Gastroesophageal sphincter (tissue), 4 donors: Measurements from ENCODE around the gene SMIM7. TPM values are rescaled to one million over a fixed set of nuclear protein-coding genes. Genes with fewer than 3 reads are reported as not detected.

Experiments
- ATAC-seq: fragments of 150-250 bp; one replicate; pipeline ENCODE4 v1.9.1; 2016; ENCODE audit warnings: mild to moderate bottlenecking, moderate library complexity
- H3K27ac ChIP-seq, 4 donors: fragments of 200-600 bp; sonication (generic) in 3 of 4; 1 replicate in 3 of 4; 2 replicates in 1 of 4; pipeline ENCODE4 v1.5.1; 2016 to 2019
- H3K27me3 ChIP-seq: fragments of 200-600 bp; sonication (generic); one replicate; pipeline ENCODE4 v1.5.1; 2019
- H3K36me3 ChIP-seq, 2 donors: fragments of 200-600 bp; sonication (generic); one replicate each; pipeline ENCODE4 v1.5.1; 2019; ENCODE audit warnings: control low read depth in 1 of 2
- H3K4me1 ChIP-seq, 3 donors: fragments of 200-600 bp; sonication (generic); 1 replicate in 2 of 3; 2 replicates in 1 of 3; pipeline ENCODE4 v1.5.1; 2016 to 2019; ENCODE audit warnings: control low read depth in 2 of 3
- H3K4me3 ChIP-seq, 2 donors: fragments of 200-600 bp; sonication (generic); one replicate each; pipeline ENCODE4 v1.5.1; 2019; ENCODE audit warnings: mild to moderate bottlenecking in 1 of 2, moderate library complexity in 1 of 2
- H3K9me3 ChIP-seq, 3 donors: fragments of 200-600 bp; sonication (generic); one replicate each; pipeline ENCODE4 v1.5.1; 2017 to 2019; ENCODE audit warnings: control low read depth in 2 of 3
- CTCF ChIP-seq, 4 experiments: fragments of 200-600 bp in 2 of 4; fragments of 450-650 bp in 2 of 4; sonication (generic) in 1 of 4; IDR thresholded peaks; one replicate each; pipeline ENCODE4 v1.5.1; 2017 to 2019; ENCODE audit warnings: antibody characterized with exemption in 4 of 4, mild to moderate bottlenecking in 2 of 4, moderate library complexity in 2 of 4
- EP300 ChIP-seq: sonication (generic); formaldehyde crosslinking; IDR thresholded peaks from one replicate; pipeline ENCODE4 v1.6.1; 2017; ENCODE audit warnings: antibody characterized with exemption, mild to moderate bottlenecking
- POLR2A ChIP-seq, 2 donors: fragments of 450-650 bp; IDR thresholded peaks; one replicate each; pipeline ENCODE4 v1.6.1; 2017; ENCODE audit warnings: antibody characterized with exemption in 2 of 2, mild to moderate bottlenecking in 2 of 2, moderate library complexity in 1 of 2
- POLR2AphosphoS5 ChIP-seq: sonication (generic); formaldehyde crosslinking; IDR thresholded peaks from one replicate; pipeline ENCODE4 v1.6.1; 2017; ENCODE audit warnings: antibody characterized with exemption
- WGBS, 2 donors: methylation state at CpG; one replicate each; pipeline ENCODE4 v1.1.5; 2018; ENCODE audit warnings: low coverage in 1 of 2; 5-methylcytosine and 5-hydroxymethylcytosine counted together
- total RNA-seq, 4 donors: library from RNA; depleted of rRNA; stranded (reverse); fragments of >200 nt; gene quantifications; one replicate each; pipeline ENCODE4 v1.1.0, GENCODE V29; 2016

The SMIM7 gene
- total RNA-seq, 4 donors from 2014 or later: 73.4 to 112 (median 86.0) TPM

- H3K36me3 ChIP-seq: no peaks in the 10 kb centered on the region
- peaks cover 0 to 51% (median 18%) of the 10 kb centered on the region in 3 donors for H3K4me1 ChIP-seq
- TF ChIP-seq POLR2AphosphoS5 (no peak), POLR2A (IDR thresholded peaks at IDR 0.05) (no peak), EP300 (no peak), CTCF (IDR thresholded peaks at IDR 0.05) (peak in 1 of 4 experiments; percentile 41)
- no peaks in the 10 kb centered on the region for H3K9me3 ChIP-seq
- no peak for ATAC-seq
- H3K27me3 ChIP-seq: no peaks in the 10 kb centered on the region
- no peak overlapping the region for H3K4me3 ChIP-seq
- 45 to 50% methylated on average over 4 to 7 of the region's 8 CpGs for WGBS, 2 donors
- H3K27ac ChIP-seq: peak overlapping the region in 3 of 4 donors; percentile 18 to 81 (median 33)
These were observed 54.4 kb downstream of the SMIM7 start for GRCh38 chr19:16605553-16605994.

GRCh38 chr19:16605115-16605514, 54.8 kb downstream of the SMIM7 start:
- WGBS, 2 donors: 83 to 84% methylated on average over 3 of the region's 3 CpGs
- TF ChIP-seq POLR2AphosphoS5: no peak
- no peaks in the 10 kb centered on the region for H3K36me3 ChIP-seq
- peaks cover 0 to 56% (median 18%) of the 10 kb centered on the region in 3 donors for H3K4me1 ChIP-seq
- no peaks in the 10 kb centered on the region for H3K27me3 ChIP-seq
- H3K9me3 ChIP-seq: no peaks in the 10 kb centered on the region
- H3K4me3 ChIP-seq: no peak overlapping the region
- H3K27ac ChIP-seq: peak overlapping the region in 2 of 4 donors; percentile 33 to 81
- ATAC-seq: no peak

- H3K4me3 ChIP-seq: no peak overlapping the region
These were observed 55.3 kb downstream of the SMIM7 start for GRCh38 chr19:16604615-16605014.

GRCh38 chr19:16603090-16603489, 56.9 kb downstream of the SMIM7 start:
- Histone ChIP-seq H3K36me3 (no peaks in the 10 kb centered on the region), H3K9me3 (no peaks in the 10 kb centered on the region), H3K27me3 (no peaks in the 10 kb centered on the region), H3K4me1 (peaks cover 0 to 61% (median 18%) of the 10 kb centered on the region in 3 donors), H3K4me3 (no peak overlapping the region), H3K27ac (no peak overlapping the region)
- TF ChIP-seq POLR2A (IDR thresholded peaks at IDR 0.05) (no peak), EP300 (no peak), CTCF (IDR thresholded peaks at IDR 0.05) (no peak), POLR2AphosphoS5 (no peak)
- 80 to 100% methylated on average over 1 to 2 of the region's 3 CpGs for WGBS, 2 donors
- ATAC-seq: no peak

More at GRCh38 chr19:16604615-16605014, 55.3 kb downstream of the SMIM7 start:
- peaks cover 0 to 61% (median 18%) of the 10 kb centered on the region in 3 donors for H3K4me1 ChIP-seq
- no peak overlapping the region for H3K27ac ChIP-seq
- TF ChIP-seq POLR2AphosphoS5 (no peak), CTCF (IDR thresholded peaks at IDR 0.05) (no peak), POLR2A (IDR thresholded peaks at IDR 0.05) (no peak), EP300 (no peak)
- H3K27me3 ChIP-seq: no peaks in the 10 kb centered on the region
- 96 to 100% methylated on average over 2 to 4 of the region's 6 CpGs for WGBS, 2 donors
- no peaks in the 10 kb centered on the region for H3K36me3 ChIP-seq
- no peaks in the 10 kb centered on the region for H3K9me3 ChIP-seq
- no peak for ATAC-seq

GRCh38 chr19:16601378-16602052, 58.4 kb downstream of the SMIM7 start:
- Histone ChIP-seq H3K9me3 (no peaks in the 10 kb centered on the region), H3K27ac (no peak overlapping the region), H3K27me3 (no peaks in the 10 kb centered on the region), H3K36me3 (no peaks in the 10 kb centered on the region), H3K4me1 (peaks cover 0 to 65% (median 13%) of the 10 kb centered on the region in 3 donors), H3K4me3 (no peak overlapping the region)
- ATAC-seq: no peak
- TF ChIP-seq CTCF (IDR thresholded peaks at IDR 0.05) (no peak), POLR2A (IDR thresholded peaks at IDR 0.05) (no peak), POLR2AphosphoS5 (no peak), EP300 (no peak)
- WGBS, 2 donors: 85 to 90% methylated on average over 4 to 7 of the region's 20 CpGs
